SK-N-MC (cell line): ENCODE measurements around the gene GIMAP2.

Source experiments
- DNase-seq: peaks from one replicate; pipeline ENCODE4 v3.0.0-alpha.2; 2011; ENCODE audit warnings: low read depth, low spot score
- H3K27ac ChIP-seq: fragments of 200-600 bp; sonication (generic); 2 replicates; pipeline ENCODE4 v1.5.1; 2016; ENCODE audit warnings: mixed run types
- H3K36me3 ChIP-seq: fragments of 200-600 bp; sonication (generic); 2 replicates; pipeline ENCODE4 v1.6.1; 2017; ENCODE audit warnings: antibody characterized with exemption, low read length, mixed read lengths; ENCODE audit not compliant: insufficient read depth
- H3K4me3 ChIP-seq: fragments of 200-600 bp; sonication (generic); 2 replicates; pipeline ENCODE4 v1.5.1; 2016
- H3K9ac ChIP-seq: fragments of 200-600 bp; sonication (generic); 2 replicates; pipeline ENCODE4 v1.8.0; 2017; ENCODE audit warnings: mixed run types, mixed read lengths; ENCODE audit not compliant: insufficient read length
- H3K9me3 ChIP-seq: fragments of 200-600 bp; sonication (generic); 2 replicates; pipeline ENCODE4 v1.6.1; 2017; ENCODE audit warnings: low read depth, mild to moderate bottlenecking, antibody characterized with exemption, low read length, moderate library complexity, mixed read lengths
- EZH2 ChIP-seq: fragments of 200-600 bp; sonication (generic); IDR thresholded peaks from one replicate; pipeline ENCODE4 v1.6.1; 2017; ENCODE audit warnings: antibody characterized with exemption
- FOXP2 ChIP-seq: optimal IDR thresholded peaks from 2 replicates; pipeline ENCODE3; 2011; ENCODE audit warnings: mild to moderate bottlenecking, moderate library complexity; ENCODE audit not compliant: insufficient read depth; ENCODE audit errors: extremely low read length, control extremely low read depth
- POLR2AphosphoS5 ChIP-seq: IDR thresholded peaks from 2 replicates; pipeline ENCODE4 v1.6.1; 2012; ENCODE audit warnings: mild to moderate bottlenecking, low read depth, low read length, borderline replicate concordance

Gene GIMAP2

GRCh38 chr7:150727381-150727780, 41.9 kb downstream of the GIMAP2 start:
- no peaks in the 10 kb centered on the region for H3K36me3 ChIP-seq
- no peak for TF ChIP-seq FOXP2
- TF ChIP-seq EZH2 = no peak
- TF ChIP-seq POLR2AphosphoS5 = no peak
- no peak overlapping the region for H3K9ac ChIP-seq
- H3K9me3 ChIP-seq = 0 out of 2 replicates have a peak, but pooled peaks cover 3% of the 10 kb centered on the region
- H3K4me3 ChIP-seq = no peak overlapping the region
- DNase-seq = no peak
- no peak overlapping the region for H3K27ac ChIP-seq

- 0 out of 2 replicates have a peak, but pooled peaks cover 3% of the 10 kb centered on the region for H3K9me3 ChIP-seq
- H3K4me3 ChIP-seq = no peak overlapping the region
- H3K36me3 ChIP-seq = no peaks in the 10 kb centered on the region
- no peak overlapping the region for H3K9ac ChIP-seq
- no peak overlapping the region for H3K27ac ChIP-seq
- TF ChIP-seq EZH2 (no peak), POLR2AphosphoS5 (no peak), FOXP2 (no peak)
- no peak for DNase-seq
Measured at GRCh38 chr7:150728011-150728410, 42.5 kb downstream of the GIMAP2 start.

GRCh38 chr7:150728609-150729008, 43.1 kb downstream of the GIMAP2 start:
- no peak overlapping the region for H3K4me3 ChIP-seq
- no peak overlapping the region for H3K9ac ChIP-seq
- 0 out of 2 replicates have a peak, but pooled peaks cover 3% of the 10 kb centered on the region for H3K9me3 ChIP-seq
- H3K36me3 ChIP-seq = no peaks in the 10 kb centered on the region
- TF ChIP-seq EZH2 (no peak), FOXP2 (no peak), POLR2AphosphoS5 (no peak)
- DNase-seq = no peak
- no peak overlapping the region for H3K27ac ChIP-seq

- no peak overlapping the region for H3K4me3 ChIP-seq
- no peak for DNase-seq
- H3K9ac ChIP-seq = no peak overlapping the region
- no peak overlapping the region for H3K27ac ChIP-seq
- H3K36me3 ChIP-seq = no peaks in the 10 kb centered on the region
- H3K9me3 ChIP-seq = 0 out of 2 replicates have a peak, but pooled peaks cover 3% of the 10 kb centered on the region
- TF ChIP-seq EZH2 = no peak
- TF ChIP-seq FOXP2 = no peak
- no peak for TF ChIP-seq POLR2AphosphoS5
Measured at GRCh38 chr7:150731916-150732315, 46.4 kb downstream of the GIMAP2 start.

- Histone ChIP-seq H3K4me3 (no peak overlapping the region), H3K27ac (no peak overlapping the region), H3K9ac (no peak overlapping the region), H3K9me3 (0 out of 2 replicates have a peak, but pooled peaks cover 3% of the 10 kb centered on the region), H3K36me3 (no peaks in the 10 kb centered on the region)
- TF ChIP-seq EZH2 (no peak), POLR2AphosphoS5 (no peak), FOXP2 (no peak)
- DNase-seq = no peak
Measured at GRCh38 chr7:150732786-150733481, 47.4 kb downstream of the GIMAP2 start.

DNA sequence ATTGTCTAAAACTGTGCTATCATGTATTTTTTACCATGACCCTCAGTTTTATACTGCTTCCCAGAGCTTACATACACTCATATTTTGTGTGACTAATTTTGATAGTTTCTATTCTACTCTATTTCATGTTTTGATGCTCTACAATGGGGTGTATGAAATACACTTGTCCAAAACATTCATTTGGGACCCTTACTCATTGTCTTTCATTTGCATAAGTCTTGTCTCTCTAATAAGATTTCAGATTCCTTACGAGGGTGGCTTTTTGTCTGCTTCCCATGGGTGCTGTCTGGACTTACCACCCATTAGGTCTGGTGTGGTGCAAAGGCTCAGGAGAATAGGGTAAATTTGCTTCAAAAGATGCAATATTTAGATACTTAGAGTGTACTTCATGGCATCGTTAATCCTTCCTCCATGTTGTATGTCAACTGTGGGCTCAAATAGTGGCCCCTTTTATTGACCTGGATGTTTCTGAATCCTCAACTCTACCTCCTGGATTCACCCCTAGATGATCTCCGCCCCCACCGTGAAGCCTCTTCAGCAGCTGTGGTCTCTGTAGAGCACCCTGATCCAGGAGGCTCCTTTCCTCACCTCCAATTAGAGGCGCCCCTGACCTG, 48.1 kb downstream of the GIMAP2 start:
- Histone ChIP-seq H3K9me3 (0 out of 2 replicates have a peak, but pooled peaks cover 3% of the 10 kb centered on the region), H3K27ac (no peak overlapping the region), H3K4me3 (no peak overlapping the region), H3K36me3 (no peaks in the 10 kb centered on the region), H3K9ac (no peak overlapping the region)
- TF ChIP-seq EZH2 (no peak), POLR2AphosphoS5 (no peak), FOXP2 (no peak)
- no peak for DNase-seq

DNA sequence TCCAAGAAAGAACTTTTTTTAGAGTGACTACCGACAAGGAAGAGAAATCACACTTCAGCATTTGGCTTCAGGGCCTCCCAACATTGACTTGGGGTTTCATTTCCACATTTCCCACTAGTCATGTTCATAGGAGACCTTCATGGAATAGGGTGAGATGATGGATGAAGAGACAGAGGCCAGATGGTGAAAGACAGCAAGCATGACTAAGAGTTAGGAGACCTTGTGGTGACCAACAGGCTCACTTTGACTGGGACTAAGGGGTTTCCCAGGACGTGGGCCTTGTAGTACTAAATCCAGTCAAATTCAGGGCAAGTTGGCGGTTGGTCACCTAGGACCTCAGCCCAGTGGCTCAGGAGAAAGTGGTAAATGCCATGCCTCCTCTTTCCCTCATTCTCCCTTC, 48.7 kb downstream of the GIMAP2 start:
- Histone ChIP-seq H3K4me3 (no peak overlapping the region), H3K9me3 (no peaks in the 10 kb centered on the region), H3K27ac (no peak overlapping the region), H3K36me3 (no peaks in the 10 kb centered on the region), H3K9ac (no peak overlapping the region)
- TF ChIP-seq POLR2AphosphoS5 (no peak), FOXP2 (no peak), EZH2 (no peak)
- no peak for DNase-seq

GRCh38 chr7:150735596-150736358, 50.3 kb downstream of the GIMAP2 start:
- no peak overlapping the region for H3K27ac ChIP-seq
- no peak for DNase-seq
- no peaks in the 10 kb centered on the region for H3K9me3 ChIP-seq
- H3K9ac ChIP-seq = no peak overlapping the region
- no peak overlapping the region for H3K4me3 ChIP-seq
- TF ChIP-seq FOXP2 (no peak), POLR2AphosphoS5 (no peak), EZH2 (no peak)
- H3K36me3 ChIP-seq = no peaks in the 10 kb centered on the region
